Mononuclear cell (primary cell): ENCODE measurements around the gene CADM1. TPM values are rescaled to one million over a fixed set of nuclear protein-coding genes. Genes with fewer than 3 reads are reported as not detected.

Experiments
- H3K27me3 ChIP-seq: 2 replicates; pipeline ENCODE4 v1.6.0; 2011; ENCODE audit warnings: low read length, control low read depth; ENCODE audit not compliant: insufficient read depth
- H3K4me1 ChIP-seq: 2 replicates; pipeline ENCODE4 v1.5.1; 2011; ENCODE audit warnings: mild to moderate bottlenecking, low read length, control low read depth; ENCODE audit not compliant: insufficient read depth
- H3K4me3 ChIP-seq: 2 replicates; pipeline ENCODE4 v1.5.1; 2011; ENCODE audit warnings: mild to moderate bottlenecking, low read length, moderate library complexity
- H3K9me3 ChIP-seq: 2 replicates; pipeline ENCODE4 v1.5.1; 2011; ENCODE audit warnings: low read depth, mild to moderate bottlenecking, control low read depth, low read length
- total RNA-seq: library from RNA; depleted of rRNA; stranded (reverse); fragments of >200 nt; gene quantifications from one replicate; pipeline ENCODE4 v1.2.3, GENCODE V29; 2012

The CADM1 gene
- total RNA-seq, 1 donor = 4.2 TPM

DNA sequence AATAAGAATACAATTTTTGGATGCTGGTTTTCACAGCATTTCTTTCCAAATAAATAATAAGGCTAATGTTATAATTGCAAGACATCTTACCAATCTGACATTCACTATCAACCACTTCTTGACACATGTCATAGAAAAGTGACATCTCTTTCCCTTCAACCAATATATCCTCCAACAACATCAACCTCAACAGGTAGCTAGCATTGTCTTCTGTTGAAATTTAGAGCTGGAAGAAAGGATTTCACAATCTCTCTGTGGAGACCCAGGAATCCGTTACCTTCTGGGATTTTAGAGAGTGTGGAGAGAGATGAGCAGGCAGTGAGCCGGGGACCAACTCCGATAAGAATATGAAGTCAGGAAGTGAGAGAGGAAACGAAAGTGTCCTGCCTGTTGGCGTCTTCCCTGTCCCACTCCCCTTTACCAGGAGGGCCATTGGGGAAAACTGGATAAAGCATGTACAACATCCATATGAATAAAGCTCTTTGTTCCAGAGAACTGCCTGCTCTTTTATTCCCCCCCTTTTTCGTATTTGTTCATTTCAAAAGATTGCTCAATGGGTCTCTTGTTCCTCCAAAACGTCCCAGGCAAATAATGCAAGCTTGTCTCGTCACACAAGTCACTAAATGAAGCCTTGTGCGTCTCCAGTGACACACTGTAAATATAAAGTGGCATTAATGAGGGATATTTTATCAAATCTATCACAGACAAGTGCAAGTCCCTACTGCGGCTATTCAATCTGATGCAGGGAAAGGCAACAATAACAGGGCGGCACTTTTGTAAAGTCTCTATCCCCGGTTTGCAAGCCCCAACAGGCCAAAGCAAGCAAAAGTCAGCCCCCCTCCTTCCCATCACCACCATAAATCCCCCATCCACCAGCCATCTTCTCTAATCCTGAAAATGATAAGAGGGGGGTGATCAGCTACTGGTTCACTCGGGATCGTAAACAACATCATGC, 3.4 kb downstream of the CADM1 start:
- H3K27me3 ChIP-seq = peaks cover 78% of the 10 kb centered on the region
- no peak overlapping the region for H3K4me3 ChIP-seq
- no peaks in the 10 kb centered on the region for H3K9me3 ChIP-seq
- peaks cover 20% of the 10 kb centered on the region for H3K4me1 ChIP-seq

DNA sequence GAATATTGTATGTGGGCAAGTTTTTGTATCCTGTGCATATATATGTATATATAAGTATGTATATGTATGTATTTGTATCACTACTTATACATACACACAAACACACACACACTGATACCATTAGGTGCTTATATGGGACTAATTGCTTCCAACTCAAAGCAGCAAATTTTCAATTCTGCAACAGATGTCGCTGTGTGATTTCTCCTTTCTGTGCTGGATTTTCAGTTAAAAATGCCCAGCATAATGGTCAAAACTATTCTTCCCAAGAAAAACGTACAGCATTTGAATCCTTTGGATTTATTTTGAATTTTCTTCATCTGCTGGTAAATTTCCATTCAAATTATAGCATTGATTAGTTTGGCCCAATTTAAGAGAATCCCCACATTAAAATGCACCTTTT, 4.3 kb downstream of the CADM1 start:
- H3K9me3 ChIP-seq = no peaks in the 10 kb centered on the region
- peaks cover 69% of the 10 kb centered on the region for H3K27me3 ChIP-seq
- no peak overlapping the region for H3K4me3 ChIP-seq

DNA sequence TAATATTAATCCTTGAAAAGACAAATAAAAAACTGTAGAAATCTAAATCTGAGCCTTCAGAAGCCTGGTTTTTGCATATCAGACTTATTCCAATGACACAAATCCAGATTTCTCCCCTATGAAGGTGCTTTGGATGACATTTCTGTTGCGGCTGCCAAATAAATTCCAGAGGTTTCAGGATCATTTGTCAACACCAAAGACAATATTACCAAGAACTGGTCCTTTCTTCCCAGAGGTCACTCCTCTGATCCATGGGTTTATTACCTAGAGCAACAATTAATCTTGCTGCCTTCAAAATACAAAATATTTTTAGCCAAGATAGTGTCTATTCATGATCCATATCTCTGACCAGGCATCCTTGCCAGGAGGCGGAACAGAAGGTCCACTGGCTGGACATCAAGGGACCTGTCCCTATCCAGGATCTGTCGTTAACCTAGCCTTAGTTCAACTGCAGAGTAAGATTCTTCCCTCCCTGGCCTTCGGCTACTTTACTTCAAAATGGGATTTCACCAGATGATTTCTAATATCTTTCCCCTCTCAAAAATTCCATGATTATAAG, 4.9 kb downstream of the CADM1 start:
- Histone ChIP-seq H3K4me1 (peaks cover 12% of the 10 kb centered on the region), H3K9me3 (no peaks in the 10 kb centered on the region), H3K4me3 (no peak overlapping the region), H3K27me3 (peaks cover 63% of the 10 kb centered on the region)

More for the DNA sequence above, 4.3 kb downstream of the CADM1 start:
- peaks cover 18% of the 10 kb centered on the region for H3K4me1 ChIP-seq

DNA sequence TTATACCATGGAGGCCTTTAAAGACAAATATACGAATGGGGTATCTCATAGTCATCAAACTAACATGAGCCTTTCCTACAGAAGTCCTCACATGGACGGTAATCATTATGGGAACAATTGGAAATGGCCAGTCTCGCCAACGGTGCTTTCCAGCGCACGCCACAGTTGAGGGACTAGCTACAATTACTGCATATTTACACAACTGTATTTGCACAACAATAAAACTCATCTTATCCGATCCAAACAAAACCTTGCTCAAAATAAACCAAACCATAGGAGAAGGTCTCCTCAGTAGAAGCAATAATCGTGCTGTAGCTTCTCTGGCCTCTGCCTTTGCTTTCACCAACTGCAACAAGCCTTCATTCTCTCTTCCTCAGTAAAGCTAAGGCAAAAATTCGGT, 5.9 kb downstream of the CADM1 start:
- Histone ChIP-seq H3K9me3 (no peaks in the 10 kb centered on the region), H3K27me3 (peaks cover 60% of the 10 kb centered on the region), H3K4me1 (peaks cover 7% of the 10 kb centered on the region), H3K4me3 (no peak overlapping the region)

DNA sequence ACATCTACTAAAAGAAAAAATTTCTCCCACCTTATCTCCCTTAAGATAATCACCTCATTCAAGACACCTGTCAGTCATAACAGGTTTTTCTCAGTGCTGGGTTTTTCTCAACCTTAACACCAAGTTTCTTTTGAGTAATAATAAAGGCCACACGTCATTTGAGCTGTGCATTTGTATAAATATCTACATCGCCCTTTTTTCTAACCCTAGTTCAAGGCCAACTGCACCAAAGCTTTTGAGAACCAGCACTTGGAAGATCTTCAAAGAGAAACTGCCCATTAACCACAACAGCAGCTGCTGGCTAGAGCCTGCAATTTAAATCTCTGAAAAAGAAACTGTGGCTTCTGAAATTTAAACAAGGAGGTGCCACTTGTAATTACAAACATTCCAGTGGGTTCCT, 6.9 kb downstream of the CADM1 start:
- H3K9me3 ChIP-seq = no peaks in the 10 kb centered on the region
- no peaks in the 10 kb centered on the region for H3K4me1 ChIP-seq
- H3K27me3 ChIP-seq = peaks cover 53% of the 10 kb centered on the region
- H3K4me3 ChIP-seq = no peak overlapping the region

DNA sequence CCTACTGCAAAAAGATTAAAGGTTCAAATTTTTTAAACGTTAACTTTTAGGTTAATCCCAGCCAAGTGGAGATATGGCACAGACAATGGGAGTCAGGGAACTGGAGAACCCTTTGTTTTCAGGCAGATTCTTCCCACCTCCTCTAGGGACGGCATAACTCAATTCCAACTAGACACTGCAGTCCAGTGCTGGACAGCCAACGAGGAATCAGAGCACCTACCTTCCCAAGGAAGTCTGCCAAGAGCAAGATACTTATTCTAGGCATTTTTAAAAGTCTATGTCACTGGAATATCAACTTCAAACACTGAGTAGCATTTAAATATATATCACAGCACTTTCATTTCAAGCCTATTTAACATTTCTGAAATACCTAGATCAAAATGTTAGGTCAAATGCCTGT, 7.3 kb downstream of the CADM1 start:
- H3K27me3 ChIP-seq = peaks cover 49% of the 10 kb centered on the region
- no peak overlapping the region for H3K4me3 ChIP-seq
- no peaks in the 10 kb centered on the region for H3K4me1 ChIP-seq
- no peaks in the 10 kb centered on the region for H3K9me3 ChIP-seq

DNA sequence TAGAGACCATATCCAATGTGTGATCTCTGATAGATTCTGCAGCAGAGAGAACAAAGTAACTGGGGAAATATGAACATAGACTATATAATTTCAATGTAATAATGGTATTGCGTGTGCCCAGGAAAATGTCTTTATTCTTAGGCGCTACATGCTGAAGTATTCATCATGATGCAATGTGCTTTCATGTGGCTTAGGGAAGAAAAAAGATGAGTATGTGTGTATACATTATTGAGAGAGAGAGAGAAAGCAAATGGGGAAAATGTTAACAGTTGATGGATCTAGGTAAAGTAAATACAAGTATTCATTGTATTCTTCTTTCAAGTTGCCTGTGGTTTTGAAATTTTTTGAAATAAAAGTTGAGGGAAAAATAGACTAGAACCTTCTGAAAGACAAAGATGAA, 10.3 kb downstream of the CADM1 start:
- H3K27me3 ChIP-seq = peaks cover 19% of the 10 kb centered on the region
- H3K9me3 ChIP-seq = no peaks in the 10 kb centered on the region
- H3K4me1 ChIP-seq = no peaks in the 10 kb centered on the region
- no peak overlapping the region for H3K4me3 ChIP-seq

DNA sequence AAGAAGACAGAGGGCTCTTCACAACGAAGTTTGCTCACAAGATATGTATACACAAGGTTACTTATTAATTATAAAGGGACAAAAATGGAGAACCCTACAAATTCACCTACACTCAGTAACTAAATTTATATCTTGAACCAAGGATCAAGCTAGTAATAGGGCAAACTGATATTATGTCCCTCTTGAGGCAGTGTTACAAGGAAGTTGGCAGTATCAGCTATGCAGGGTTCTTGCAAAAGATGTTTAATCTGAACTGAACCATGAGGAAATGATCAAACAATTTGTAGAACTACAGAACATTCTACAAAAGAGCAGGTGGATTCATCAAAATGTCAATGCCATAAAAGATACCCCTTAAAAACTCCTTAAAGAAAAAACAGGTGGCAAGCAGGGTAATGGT, 10.7 kb downstream of the CADM1 start:
- Histone ChIP-seq H3K27me3 (peaks cover 18% of the 10 kb centered on the region), H3K4me3 (no peak overlapping the region), H3K9me3 (no peaks in the 10 kb centered on the region), H3K4me1 (no peaks in the 10 kb centered on the region)

DNA sequence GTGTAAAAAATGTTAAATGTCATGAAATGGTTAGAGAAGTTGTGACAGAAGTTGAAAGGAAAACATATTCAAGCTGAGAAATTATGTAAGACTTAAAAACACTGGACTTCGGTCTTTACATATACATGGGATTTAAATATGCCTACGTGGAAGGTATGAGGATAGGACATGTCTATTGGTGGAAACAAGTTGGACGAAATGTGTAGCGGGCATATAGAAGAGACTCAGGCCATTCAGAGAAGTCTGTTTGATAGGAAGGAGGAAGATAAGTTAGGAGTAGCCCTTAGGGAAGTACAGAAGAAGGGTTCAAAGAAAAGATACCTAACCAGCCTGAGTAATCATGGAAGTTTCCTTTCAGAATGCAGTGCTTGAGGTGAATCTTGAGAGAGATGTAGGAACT, 14.7 kb downstream of the CADM1 start:
- Histone ChIP-seq H3K9me3 (no peaks in the 10 kb centered on the region), H3K27me3 (peaks cover 5% of the 10 kb centered on the region), H3K4me3 (no peak overlapping the region), H3K4me1 (no peaks in the 10 kb centered on the region)

DNA sequence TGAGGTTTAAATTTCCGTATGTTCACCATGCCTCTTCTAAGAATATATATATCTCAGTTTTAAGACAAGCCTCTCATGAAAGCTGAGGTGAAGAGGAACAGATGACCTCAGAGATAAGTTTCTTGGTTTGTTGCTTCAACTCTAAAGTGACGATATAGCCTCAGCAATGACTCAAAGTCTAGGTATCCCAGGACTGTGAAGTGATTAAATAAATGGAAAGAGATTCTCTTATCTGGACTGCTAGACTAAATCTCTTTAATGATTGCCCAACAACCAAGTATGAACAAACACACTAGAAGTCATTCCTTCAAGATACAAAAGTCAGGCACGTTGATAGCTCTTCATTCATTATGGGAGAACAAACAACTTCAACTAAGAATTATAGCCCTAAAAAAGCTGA, 15.3 kb downstream of the CADM1 start:
- Histone ChIP-seq H3K4me3 (no peak overlapping the region), H3K9me3 (no peaks in the 10 kb centered on the region), H3K27me3 (peaks cover 5% of the 10 kb centered on the region), H3K4me1 (no peaks in the 10 kb centered on the region)

DNA sequence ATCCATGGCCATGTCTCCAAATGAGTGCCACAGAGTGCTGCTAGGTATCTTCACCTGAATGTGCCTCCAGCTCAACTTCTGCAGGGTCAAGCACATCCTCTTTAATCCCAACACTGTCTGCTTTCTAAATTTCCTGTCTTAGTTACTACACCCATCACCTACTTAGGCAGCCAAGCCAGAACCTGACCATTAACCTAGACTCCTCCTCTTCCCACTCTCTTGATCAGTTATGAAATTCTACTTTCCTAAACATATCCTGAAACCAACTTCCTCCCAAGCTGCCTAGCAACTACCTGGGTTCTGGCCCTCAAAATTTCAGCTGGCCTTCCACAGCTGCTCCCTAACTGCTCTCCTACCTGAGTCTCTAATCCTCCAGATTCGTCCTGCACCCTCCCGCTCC, 22.7 kb downstream of the CADM1 start:
- no peaks in the 10 kb centered on the region for H3K27me3 ChIP-seq
- no peak overlapping the region for H3K4me3 ChIP-seq
- no peaks in the 10 kb centered on the region for H3K9me3 ChIP-seq
- H3K4me1 ChIP-seq = no peaks in the 10 kb centered on the region

DNA sequence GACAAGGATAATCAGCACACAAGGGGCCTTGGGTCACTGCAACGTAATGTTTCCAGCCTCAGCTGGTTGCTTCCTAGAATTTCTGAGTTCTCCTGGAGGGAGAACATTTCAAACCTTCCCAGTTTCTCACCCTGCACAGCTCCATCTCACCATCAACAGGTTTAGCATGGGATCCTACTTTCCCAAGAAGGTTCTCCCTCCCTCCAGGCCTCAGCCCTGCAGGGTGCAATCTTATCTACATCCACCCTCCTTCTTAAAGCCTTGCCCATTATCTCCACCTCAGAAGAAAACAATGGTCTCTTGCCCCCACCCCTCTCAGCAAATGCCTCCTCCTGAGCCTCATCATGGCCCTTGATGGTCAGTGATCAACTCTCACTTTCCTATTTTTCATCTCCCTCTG, 23.6 kb downstream of the CADM1 start:
- Histone ChIP-seq H3K4me3 (no peak overlapping the region), H3K4me1 (no peaks in the 10 kb centered on the region), H3K9me3 (no peaks in the 10 kb centered on the region), H3K27me3 (no peaks in the 10 kb centered on the region)

DNA sequence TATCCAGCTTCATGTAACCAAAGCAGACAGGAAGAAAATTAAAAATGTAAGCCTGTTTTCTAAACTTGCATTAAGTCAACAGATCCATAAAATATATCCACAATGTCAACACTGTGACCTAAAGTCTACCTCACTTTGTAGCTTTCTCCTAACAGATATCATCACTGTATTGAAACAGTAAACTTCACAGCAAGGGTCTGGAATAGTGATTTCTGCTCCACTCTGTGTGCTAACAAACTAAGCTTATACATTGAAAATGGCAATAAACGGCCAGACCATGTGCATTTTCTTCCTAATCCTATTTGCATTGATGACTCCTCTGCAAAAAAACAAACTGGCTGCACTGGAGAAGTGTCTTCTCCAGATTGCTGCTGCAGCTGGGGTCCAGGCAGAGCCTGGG, 26.8 kb downstream of the CADM1 start:
- Histone ChIP-seq H3K4me3 (no peak overlapping the region), H3K27me3 (no peaks in the 10 kb centered on the region), H3K9me3 (no peaks in the 10 kb centered on the region), H3K4me1 (no peaks in the 10 kb centered on the region)

DNA sequence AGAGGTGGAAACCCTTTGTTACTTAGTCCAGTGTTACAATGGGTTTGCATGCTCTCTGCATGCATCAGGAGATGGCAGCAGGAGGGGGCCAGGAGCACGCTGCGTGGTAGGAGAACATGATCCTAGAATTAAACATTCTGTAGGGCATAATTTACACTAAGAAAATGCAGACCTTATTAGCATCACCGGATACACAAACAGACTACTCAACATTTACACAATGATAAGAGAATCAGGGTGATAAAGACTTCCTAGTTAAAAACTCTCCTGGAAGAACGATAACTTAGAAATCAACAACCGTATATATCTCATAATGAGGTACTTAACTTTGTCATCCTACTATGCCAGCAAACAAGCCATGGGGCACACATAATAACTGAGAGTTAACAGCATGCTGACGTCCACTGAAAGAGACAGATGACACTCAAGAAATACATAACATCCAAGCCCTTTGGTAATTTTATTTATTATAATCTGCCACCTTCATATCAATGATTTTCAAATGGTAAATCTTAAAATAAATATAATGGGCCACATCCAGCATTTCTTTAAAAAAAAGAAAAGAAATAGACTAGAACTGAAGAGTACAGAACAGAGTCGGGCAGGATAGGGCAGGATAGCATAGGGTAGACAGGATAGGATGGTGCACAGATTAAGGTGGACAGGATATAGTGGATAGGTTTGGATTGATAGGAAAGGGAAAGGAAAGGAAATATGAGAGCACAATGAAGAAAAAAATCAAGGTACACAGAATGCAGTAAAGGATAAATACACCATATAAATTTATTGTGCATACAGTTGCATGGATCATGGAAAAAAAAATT, 27.5 kb downstream of the CADM1 start:
- no peaks in the 10 kb centered on the region for H3K27me3 ChIP-seq
- no peak overlapping the region for H3K4me3 ChIP-seq
- no peaks in the 10 kb centered on the region for H3K9me3 ChIP-seq
- no peaks in the 10 kb centered on the region for H3K4me1 ChIP-seq

DNA sequence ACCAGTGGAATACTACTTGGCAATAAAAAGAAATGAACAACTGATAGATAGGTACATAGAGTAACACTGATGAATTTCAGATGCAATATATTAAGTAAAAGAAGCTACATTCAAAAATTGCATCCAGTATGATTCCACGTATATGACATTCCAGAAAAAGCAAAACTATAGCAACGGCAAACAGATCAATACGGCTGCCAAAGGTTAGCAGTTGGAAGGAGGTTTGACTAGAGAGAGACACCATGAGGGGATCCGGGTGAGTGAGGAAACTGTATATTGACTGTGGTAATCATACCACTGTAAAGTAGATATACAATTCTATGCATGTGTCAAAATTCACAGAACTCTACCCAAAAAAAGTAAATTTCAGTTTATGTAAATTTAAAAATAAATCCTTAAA, 28.7 kb downstream of the CADM1 start:
- Histone ChIP-seq H3K4me1 (no peaks in the 10 kb centered on the region), H3K9me3 (no peaks in the 10 kb centered on the region), H3K4me3 (no peak overlapping the region), H3K27me3 (peaks cover 3% of the 10 kb centered on the region)
